Stromal cell of bone marrow (primary cell): Measurements from ENCODE around the gene NT5C1B.

Experiments used
- DNase-seq: peaks from one replicate; pipeline ENCODE4 v3.0.0-alpha.2; 2012; ENCODE audit warnings: low read depth

NT5C1B gene

GRCh38 chr2:18599509-18600254 is 10.3 kb upstream of the NT5C1B start:
- peak; percentile 76 for DNase-seq

GRCh38 chr2:18598848-18599484 is 9.6 kb upstream of the NT5C1B start:
- no peak for DNase-seq

- DNase-seq = no peak
These were observed 8.2 kb upstream of the NT5C1B start for GRCh38 chr2:18597618-18598017.

- DNase-seq = no peak
These were observed 7.6 kb upstream of the NT5C1B start for GRCh38 chr2:18596993-18597392.

GRCh38 chr2:18593496-18593895 is 4.1 kb upstream of the NT5C1B start:
- DNase-seq = no peak

- DNase-seq = no peak
These were observed 3.0 kb upstream of the NT5C1B start for GRCh38 chr2:18592372-18592771.

GRCh38 chr2:18588802-18589201 is 567 bp downstream of the NT5C1B start:
- no peak for DNase-seq

- no peak for DNase-seq
These were observed 1.3 kb downstream of the NT5C1B start for GRCh38 chr2:18588049-18588448.

- DNase-seq = no peak
These were observed 3.8 kb downstream of the NT5C1B start for GRCh38 chr2:18585526-18585925.

- DNase-seq = no peak
These were observed 4.8 kb downstream of the NT5C1B start for GRCh38 chr2:18584608-18584954.

GRCh38 chr2:18583905-18584607 is 5.3 kb downstream of the NT5C1B start:
- no peak for DNase-seq

- DNase-seq = no peak
These were observed 8.8 kb downstream of the NT5C1B start for GRCh38 chr2:18580606-18581005.

- no peak for DNase-seq
These were observed 11.3 kb downstream of the NT5C1B start for GRCh38 chr2:18578033-18578432.

GRCh38 chr2:18566145-18566769 is 23.1 kb downstream of the NT5C1B start:
- no peak for DNase-seq

- no peak for DNase-seq
These were observed 28.6 kb downstream of the NT5C1B start for GRCh38 chr2:18560797-18561085.

GRCh38 chr2:18560031-18560796 is 29.2 kb downstream of the NT5C1B start, which contains the start of gene RDH14:
Gene RDH14, minus strand, starts transcription at chr2:18560653. Its CDS starts 81 bp downstream, at chr2:18560572.
- peak; percentile 90 for DNase-seq

GRCh38 chr2:18559531-18560030 is 29.8 kb downstream of the NT5C1B start:
- no peak for DNase-seq

GRCh38 chr2:18558458-18558857 is 30.9 kb downstream of the NT5C1B start:
- no peak for DNase-seq

GRCh38 chr2:18557121-18557520 is 32.2 kb downstream of the NT5C1B start:
- DNase-seq = no peak

- no peak for DNase-seq
These were observed 36.9 kb downstream of the NT5C1B start for GRCh38 chr2:18552351-18553077.

GRCh38 chr2:18551623-18552022 is 37.7 kb downstream of the NT5C1B start:
- no peak for DNase-seq
